Measurements from ENCODE around the gene CYP26C1. TPM values are rescaled to one million over a fixed set of nuclear protein-coding genes. Genes with fewer than 3 reads are reported as not detected.
"Not testable (repeated sequence)": the region's sequence is repeated elsewhere in the genome, so short reads cannot be mapped to it uniquely, and the experiment has no call there.

CYP26C1 gene
- polyA plus RNA-seq, 3 donors = 0.07 to 0.16 (median 0.09) TPM

GRCh38 chr10:93095225-93095624 lies 34.6 kb downstream of the CYP26C1 start:
- DNase-seq (ENCODE audit: extremely low read depth in 1 of 11, low read depth in 9 of 11, low spot score in 4 of 11) = no peak

DNA sequence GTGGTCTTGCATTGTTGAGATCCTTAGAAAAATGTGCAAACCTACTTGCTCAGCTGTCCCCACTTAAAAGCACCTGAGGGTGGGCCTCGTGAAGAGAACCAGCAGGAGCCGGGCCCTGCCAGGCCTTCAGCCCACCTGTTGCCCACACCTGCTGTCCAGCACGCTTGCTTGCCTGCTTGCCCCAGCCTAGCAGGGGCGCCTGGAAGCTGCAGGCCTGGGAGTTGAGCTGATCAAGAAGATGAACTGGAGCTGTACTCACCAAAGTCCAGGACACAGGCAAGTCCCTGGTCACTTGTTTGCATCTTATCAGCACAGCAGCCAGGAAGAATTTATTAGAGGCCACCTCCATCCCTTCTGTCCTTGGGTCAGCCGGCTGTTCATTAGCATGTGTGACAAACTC lies 36.3 kb downstream of the CYP26C1 start:
- no peak for DNase-seq (ENCODE audit: extremely low read depth in 1 of 11, low read depth in 9 of 11, low spot score in 4 of 11)

DNA sequence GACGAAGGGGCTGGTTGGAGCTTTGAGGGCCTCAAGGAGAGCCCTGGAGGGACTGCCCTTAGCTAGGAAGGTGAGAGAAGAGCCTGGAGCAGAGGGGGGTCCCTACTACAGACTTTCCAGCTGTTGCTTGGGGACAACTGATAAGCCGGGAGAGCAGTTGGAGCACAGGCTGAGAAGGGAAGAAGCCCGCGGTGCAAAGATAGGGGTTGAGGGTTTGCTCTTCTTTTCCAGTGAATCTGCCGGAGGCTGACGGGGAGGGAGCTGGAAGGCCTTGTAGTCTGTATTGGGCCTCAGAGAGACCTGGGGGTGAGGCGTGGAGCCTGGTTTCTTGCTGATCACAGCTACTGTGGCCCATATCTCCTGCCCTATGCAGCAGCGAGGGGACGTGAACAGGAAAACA lies 36.8 kb downstream of the CYP26C1 start:
- DNase-seq (ENCODE audit: extremely low read depth in 1 of 11, low read depth in 9 of 11, low spot score in 4 of 11) = no peak

- DNase-seq (ENCODE audit: extremely low read depth in 1 of 11, low read depth in 9 of 11, low spot score in 4 of 11) = no peak
Observed at GRCh38 chr10:93098816-93099215, 38.2 kb downstream of the CYP26C1 start.

DNA sequence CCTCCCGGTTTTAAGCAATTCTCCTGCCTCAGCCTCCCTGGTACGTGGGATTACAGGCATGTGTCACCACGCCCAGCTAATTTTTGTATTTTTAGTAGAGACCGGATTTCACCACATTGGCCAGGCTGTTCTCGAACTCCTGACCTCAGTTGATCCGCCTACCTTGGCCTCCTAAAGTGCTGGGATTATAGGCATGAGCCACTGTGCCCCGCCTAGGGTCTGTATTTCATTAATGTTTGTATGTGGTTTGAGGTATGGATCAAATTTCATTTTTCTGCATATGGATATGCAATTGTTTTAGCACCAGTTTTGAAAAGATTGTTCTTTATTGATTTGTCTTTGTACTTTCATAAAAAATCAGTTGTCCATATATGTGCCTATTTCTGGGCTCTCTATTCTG lies 39.1 kb downstream of the CYP26C1 start:
- no peak for DNase-seq (ENCODE audit: extremely low read depth in 1 of 11, low read depth in 9 of 11, low spot score in 4 of 11)

DNA sequence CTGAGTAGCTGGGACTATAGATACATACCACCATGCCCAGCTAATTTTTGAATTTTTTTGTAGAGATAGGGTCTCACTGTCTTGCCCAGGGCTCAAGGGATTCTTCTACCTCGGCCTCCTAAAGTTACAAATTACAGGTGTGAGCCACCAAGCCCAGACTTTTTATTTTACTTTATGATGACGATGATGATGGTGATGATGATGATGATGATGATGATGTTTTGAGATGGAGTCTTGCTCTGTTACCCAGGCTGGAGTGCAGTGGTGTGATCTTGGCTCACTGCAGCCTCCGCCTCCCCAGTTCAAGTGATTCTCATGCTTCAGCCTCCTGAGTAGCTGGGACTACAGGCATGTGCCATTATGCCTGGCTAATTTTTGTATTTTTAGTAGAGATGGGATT lies 40.5 kb downstream of the CYP26C1 start:
- DNase-seq (ENCODE audit: extremely low read depth in 1 of 11, low read depth in 9 of 11, low spot score in 4 of 11) = not testable (repeated sequence)

DNA sequence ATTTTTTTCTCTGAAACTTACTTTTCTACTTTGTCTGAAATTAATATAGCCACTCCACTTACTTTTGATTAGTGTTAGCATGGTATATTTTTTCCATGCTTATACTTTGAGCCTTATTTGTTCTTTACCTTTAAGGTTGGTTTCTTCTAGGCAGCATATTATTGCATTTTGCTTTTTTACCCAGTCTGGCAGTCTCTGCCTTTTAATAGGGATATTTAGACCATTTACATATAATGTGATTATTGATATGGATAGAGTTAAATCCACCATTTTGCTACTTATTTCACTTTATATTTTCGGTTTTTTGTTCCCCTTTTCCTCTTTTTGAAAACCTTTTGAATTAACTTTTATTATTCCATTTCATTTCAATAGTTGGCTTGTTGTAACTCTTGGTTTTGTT lies 43.4 kb downstream of the CYP26C1 start:
- no peak for DNase-seq (ENCODE audit: extremely low read depth in 1 of 11, low read depth in 9 of 11, low spot score in 4 of 11)

DNA sequence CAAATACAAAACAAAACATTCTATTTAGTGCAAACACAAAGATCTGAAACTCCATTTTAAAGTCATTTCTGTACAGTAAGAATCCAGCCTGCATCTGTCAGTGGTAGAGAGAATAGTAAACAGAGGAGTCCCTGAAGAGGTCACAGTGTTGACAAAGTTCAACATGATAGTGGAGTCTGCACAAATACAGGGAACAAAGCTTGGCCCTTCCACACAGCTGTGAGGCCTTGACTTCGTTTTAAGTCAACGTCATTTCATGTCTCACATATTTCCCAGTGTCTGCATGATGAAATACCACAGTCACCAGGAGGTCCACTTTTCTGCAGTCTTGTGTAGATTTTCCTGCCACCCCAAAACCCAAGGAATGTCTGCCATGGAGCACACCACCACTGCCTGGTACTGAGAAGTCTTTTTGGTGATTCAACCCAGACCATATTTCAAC lies 46.1 kb downstream of the CYP26C1 start:
- DNase-seq (ENCODE audit: extremely low read depth in 1 of 11, low read depth in 9 of 11, low spot score in 4 of 11) = no peak

GRCh38 chr10:93110472-93111146 lies 50.0 kb downstream of the CYP26C1 start:
- DNase-seq (ENCODE audit: extremely low read depth in 1 of 11, low read depth in 9 of 11, low spot score in 4 of 11) = no peak

GRCh38 chr10:93113042-93113441 lies 52.4 kb downstream of the CYP26C1 start:
- DNase-seq (ENCODE audit: extremely low read depth in 1 of 11, low read depth in 9 of 11, low spot score in 4 of 11) = no peak

DNA sequence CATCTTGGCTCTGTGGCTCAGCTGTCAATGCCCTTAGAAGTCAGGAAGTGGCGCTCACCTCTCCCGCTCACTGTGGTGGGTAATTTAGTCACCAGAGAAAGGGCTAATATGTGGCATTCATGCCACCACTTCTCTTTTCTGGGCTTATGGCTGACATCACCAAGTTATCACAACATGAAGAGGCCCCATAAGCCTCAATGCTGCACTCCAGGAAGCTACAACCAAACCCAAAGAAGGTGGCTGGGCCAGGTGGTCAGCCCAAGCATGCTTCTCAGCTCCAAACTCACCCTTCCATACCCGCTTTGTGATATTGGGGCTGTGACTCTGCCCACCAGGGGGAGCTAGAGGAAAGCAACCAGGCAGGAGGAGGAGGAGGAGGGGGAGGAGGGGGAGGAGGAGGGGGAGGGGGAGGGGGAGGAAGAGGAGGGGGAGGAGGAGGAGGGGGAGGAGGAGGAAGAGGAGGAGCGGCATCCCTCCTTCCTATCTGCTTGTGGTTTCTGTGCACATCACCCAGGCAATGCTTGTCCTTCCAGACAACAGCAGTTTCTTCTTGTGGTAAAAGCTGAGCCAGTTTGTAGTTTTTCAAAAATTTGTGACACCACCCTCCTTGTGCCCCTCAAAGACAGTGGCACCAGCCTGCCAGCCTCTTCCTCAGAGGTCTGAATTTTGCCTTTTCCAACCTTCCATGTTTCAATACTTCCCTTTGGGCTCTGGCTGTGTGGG lies 55.2 kb downstream of the CYP26C1 start:
- peak in 2 of 11 donors; percentile 11 to 24 for DNase-seq (ENCODE audit: extremely low read depth in 1 of 11, low read depth in 9 of 11, low spot score in 4 of 11)

Other genes with a start within 250 kb of the CYP26C1 start
- gene EXOC6, start 212.3 kb upstream of the CYP26C1 start, polyA plus RNA-seq (ENCODE audit: insufficient read length in 3 of 3) = 10 to 100 TPM; 15.7 to 19.7 (median 16.2) TPM
- under 1 TPM in 1 of 3 donors, not detected in 2; 0.35 TPM for gene CYP26A1, start 13.1 kb downstream of the CYP26C1 start, polyA plus RNA-seq (ENCODE audit: insufficient read length in 3 of 3)

All from renal cortex interstitium (tissue), 11 donors.